SK-N-SH (cell line): Measurements from ENCODE around the gene SNAPC3. TPM values are rescaled to one million over a fixed set of nuclear protein-coding genes. Genes with fewer than 3 reads are reported as not detected.

Experiments
- CTCF ChIA-PET: fragments of 300-600, 350-600 bp; formaldehyde crosslinking; extraction: SDS; loops from one replicate; lab custom pipeline; 2021; lab: Yijun Ruan, JAX
- POLR2A ChIA-PET: fragments of 350-600 bp; sonication (Branson Sonifier 250); formaldehyde crosslinking; extraction: SDS; loops from one replicate; lab custom pipeline; 2020; ENCODE audit warnings: antibody characterized with exemption, inconsistent platforms; lab: Yijun Ruan, JAX
- DNase-seq: peaks from one replicate; pipeline ENCODE4 v3.0.0; 2012
- H2AFZ ChIP-seq: fragments of 200-600 bp; sonication (generic); 2 replicates; pipeline ENCODE4 v1.8.1; 2016; ENCODE audit warnings: antibody characterized with exemption, mild to moderate bottlenecking, low read depth
- H3F3A ChIP-seq: fragments of 200-600 bp; sonication (generic); replicated peaks from 2 replicates; pipeline ENCODE3; 2016; ENCODE audit warnings: antibody characterized with exemption, mild to moderate bottlenecking; ENCODE audit not compliant: insufficient read depth
- H3K27ac ChIP-seq, 2 experiments: fragments of 200-500 bp in 1 of 2; fragments of 200-600 bp in 1 of 2; sonication (Bioruptor generic) in 1 of 2; sonication (generic), shearing (Covaris generic) in 1 of 2; 2 replicates each; pipeline versions ENCODE4 v1.5.1 to v1.6.1; 2014 to 2016; ENCODE audit warnings: low read depth in 2 of 2, inconsistent platforms in 1 of 2, low read length in 1 of 2, mild to moderate bottlenecking in 1 of 2, mixed read lengths in 1 of 2
- H3K27me3 ChIP-seq: fragments of 200-600 bp; sonication (generic), shearing (Covaris generic); 2 replicates; pipeline ENCODE4 v1.6.1; 2016; ENCODE audit warnings: mixed run types; ENCODE audit not compliant: insufficient read depth
- H3K36me3 ChIP-seq, 2 experiments: fragments of 200-500 bp in 1 of 2; fragments of 200-600 bp in 1 of 2; sonication (Bioruptor generic) in 1 of 2; sonication (generic) in 1 of 2; replicated peaks in 1 of 2; 2 replicates each; pipeline versions ENCODE3 to v1.5.1; 2014 to 2016; ENCODE audit warnings: low read length in 1 of 2, mild to moderate bottlenecking in 1 of 2; ENCODE audit not compliant: insufficient read depth in 2 of 2, control insufficient read depth in 1 of 2
- H3K4me1 ChIP-seq, 2 experiments: fragments of 200-500 bp in 1 of 2; fragments of 200-600 bp in 1 of 2; sonication (Bioruptor generic) in 1 of 2; sonication (generic), shearing (Covaris generic) in 1 of 2; 2 replicates each; pipeline versions ENCODE4 v1.5.1 to v1.6.1; 2014 to 2016; ENCODE audit warnings: low read depth in 1 of 2, low read length in 1 of 2, mixed run types in 1 of 2; ENCODE audit not compliant: insufficient read depth in 2 of 2, control insufficient read depth in 1 of 2
- H3K4me2 ChIP-seq: fragments of 200-600 bp; sonication (generic), shearing (Covaris generic); 2 replicates; pipeline ENCODE4 v1.6.1; 2017; ENCODE audit warnings: mixed run types
- H3K4me3 ChIP-seq, 2 experiments: fragments of 200-500 bp in 1 of 2; fragments of 200-600 bp in 1 of 2; sonication (Bioruptor generic) in 1 of 2; sonication (generic), shearing (Covaris generic) in 1 of 2; 2 replicates each; pipeline versions ENCODE4 v1.5.1 to v1.8.1; 2014 to 2016; ENCODE audit warnings: low read depth in 2 of 2, inconsistent platforms in 1 of 2, low read length in 1 of 2, mild to moderate bottlenecking in 1 of 2, mixed read lengths in 1 of 2, moderate library complexity in 1 of 2
- H3K79me2 ChIP-seq: fragments of 200-600 bp; sonication (generic); 2 replicates; pipeline ENCODE4 v1.8.1; 2017; ENCODE audit warnings: mild to moderate bottlenecking; ENCODE audit not compliant: insufficient read depth
- H3K9ac ChIP-seq: fragments of 200-600 bp; sonication (generic); 2 replicates; pipeline ENCODE4 v1.6.1; 2017; ENCODE audit warnings: mixed run types
- H3K9me2 ChIP-seq: fragments of 200-600 bp; sonication (generic); 2 replicates; pipeline ENCODE4 v1.6.1; 2017; ENCODE audit warnings: mixed run types
- H3K9me3 ChIP-seq: fragments of 200-600 bp; sonication (generic); 2 replicates; pipeline ENCODE4 v1.6.1; 2017; ENCODE audit warnings: mixed run types, mild to moderate bottlenecking, moderate library complexity
- H4K20me1 ChIP-seq: fragments of 200-600 bp; sonication (generic); 2 replicates; pipeline ENCODE4 v1.6.1; 2017; ENCODE audit warnings: mild to moderate bottlenecking, mixed run types; ENCODE audit not compliant: insufficient read depth
- CTCF ChIP-seq: fragments of 200-600 bp; sonication (generic); IDR thresholded peaks from 2 replicates; pipeline ENCODE4 v1.6.1; 2017; ENCODE audit warnings: antibody characterized with exemption, mild to moderate bottlenecking, moderate library complexity
- ELF1 ChIP-seq: IDR thresholded peaks from 2 replicates; pipeline ENCODE4 v1.4.0; 2012
- FOSL2 ChIP-seq: IDR thresholded peaks from 2 replicates; pipeline ENCODE4 v1.4.0; 2012; ENCODE audit warnings: low read depth, mild to moderate bottlenecking, moderate library complexity, borderline replicate concordance
- FOXM1 ChIP-seq: IDR thresholded peaks from 2 replicates; pipeline ENCODE4 v1.4.0; 2012; ENCODE audit warnings: low read depth, mild to moderate bottlenecking
- GABPA ChIP-seq: IDR thresholded peaks from 2 replicates; pipeline ENCODE4 v1.4.0; 2012; ENCODE audit warnings: low read depth, mild to moderate bottlenecking
- MEF2A ChIP-seq: IDR thresholded peaks from 2 replicates; pipeline ENCODE4 v1.4.0; 2012; ENCODE audit warnings: low read depth, borderline replicate concordance
- NFIC ChIP-seq: IDR thresholded peaks from 2 replicates; pipeline ENCODE4 v1.4.0; 2012; ENCODE audit warnings: borderline replicate concordance
- POLR2AphosphoS5 ChIP-seq: IDR thresholded peaks from 2 replicates; pipeline ENCODE4 v1.6.1; 2012; ENCODE audit warnings: low read depth, low read length
- RFX5 ChIP-seq: IDR thresholded peaks from 2 replicates; pipeline ENCODE4 v1.6.1; 2012; ENCODE audit warnings: mild to moderate bottlenecking, improper control_type of control experiment, low read length
- RXRA ChIP-seq: IDR thresholded peaks from 2 replicates; pipeline ENCODE4 v1.4.0; 2012; ENCODE audit warnings: low read depth, mild to moderate bottlenecking, borderline replicate concordance
- SMC3 ChIP-seq: IDR thresholded peaks from 2 replicates; pipeline ENCODE4 v1.6.1; 2012; ENCODE audit warnings: low read depth, low read length, improper control_type of control experiment
- TAF1 ChIP-seq: IDR thresholded peaks from 2 replicates; pipeline ENCODE4 v1.6.1; 2012; ENCODE audit warnings: low read depth, mild to moderate bottlenecking, low read length, moderate library complexity, borderline replicate concordance
- USF1 ChIP-seq: IDR thresholded peaks from 2 replicates; pipeline ENCODE4 v1.4.0; 2012; ENCODE audit warnings: low read depth, borderline replicate concordance
- ZBTB33 ChIP-seq: IDR thresholded peaks from 2 replicates; pipeline ENCODE4 v1.4.0; 2012; ENCODE audit warnings: low read depth, borderline replicate concordance
- whole genome bisulfite sequencing: methylation state at CpG from one replicate; pipeline ENCODE4 v1.1.6; 2017; ENCODE audit warnings: low lambda C conversion rate; 5-methylcytosine and 5-hydroxymethylcytosine counted together
- polyA plus RNA-seq, 3 experiments: library from polyadenylated mRNA; depleted of rRNA; stranded (reverse); fragments of >200 nt; gene quantifications; 2 replicates each; pipeline ENCODE4 v1.2.3, GENCODE V29; 2012

The SNAPC3 gene
- polyA plus RNA-seq, 1 of the 3 experiments (the other 2 are of a cell fraction): 20.6 TPM

GRCh38 chr9:15401266-15401665, 21.4 kb upstream of the SNAPC3 start:
- H3K4me3 ChIP-seq: no peak overlapping the region
- H3K9me2 ChIP-seq: no peaks in the 10 kb centered on the region
- H3F3A ChIP-seq: no peaks in the 10 kb centered on the region
- H3K36me3 ChIP-seq: no peaks in the 10 kb centered on the region
- H3K4me2 ChIP-seq: no peak overlapping the region
- TF ChIP-seq ELF1 (no peak), MEF2A (no peak), RXRA (no peak), USF1 (no peak)
- WGBS: 62% methylated on average over 8 of the region's 8 CpGs
- no peak overlapping the region for H3K9ac ChIP-seq
- H4K20me1 ChIP-seq: no peaks in the 10 kb centered on the region
- no peaks in the 10 kb centered on the region for H3K27me3 ChIP-seq
- H3K79me2 ChIP-seq: no peaks in the 10 kb centered on the region
- H2AFZ ChIP-seq: no peak overlapping the region
- H3K9me3 ChIP-seq: no peaks in the 10 kb centered on the region
- CTCF ChIA-PET: no interaction called here
- no peak for DNase-seq
- no peak overlapping the region for H3K27ac ChIP-seq
- H3K4me1 ChIP-seq: no peaks in the 10 kb centered on the region
- POLR2A ChIA-PET: no interaction called here

GRCh38 chr9:15403155-15403554, 19.5 kb upstream of the SNAPC3 start:
- H3K9me3 ChIP-seq: no peaks in the 10 kb centered on the region
- H3K4me1 ChIP-seq: no peaks in the 10 kb centered on the region
- no peaks in the 10 kb centered on the region for H3K9me2 ChIP-seq
- CTCF ChIA-PET: no interaction called here
- peak; percentile 42 for DNase-seq
- H2AFZ ChIP-seq: no peak overlapping the region
- H3K4me3 ChIP-seq: no peak overlapping the region
- no peak overlapping the region for H3K9ac ChIP-seq
- no peak for TF ChIP-seq TAF1
- TF ChIP-seq CTCF: peak; percentile 37
- TF ChIP-seq, all 33 proteins: peak for 1
- H3K79me2 ChIP-seq: no peaks in the 10 kb centered on the region
- H3K4me2 ChIP-seq: no peak overlapping the region
- H3K27me3 ChIP-seq: no peaks in the 10 kb centered on the region
- no peaks in the 10 kb centered on the region for H3K36me3 ChIP-seq
- H3K27ac ChIP-seq: no peak overlapping the region
- no peaks in the 10 kb centered on the region for H3F3A ChIP-seq
- no peaks in the 10 kb centered on the region for H4K20me1 ChIP-seq
- POLR2A ChIA-PET: no interaction called here
- WGBS: 47% methylated on average over 3 of the region's 4 CpGs

GRCh38 chr9:15404171-15404570, 18.5 kb upstream of the SNAPC3 start:
- no peaks in the 10 kb centered on the region for H4K20me1 ChIP-seq
- no peaks in the 10 kb centered on the region for H3K4me1 ChIP-seq
- no peak overlapping the region for H3K4me2 ChIP-seq
- no peaks in the 10 kb centered on the region for H3K9me2 ChIP-seq
- no peak overlapping the region for H2AFZ ChIP-seq
- ChIA-PET POLR2A (no interaction called here), CTCF (interaction anchor here (1.3 kb wide), 1 partner anchor 19 kb away, joined by 5 read pairs; the partner anchor contains the start of gene SNAPC3)
- no peak overlapping the region for H3K27ac ChIP-seq
- H3K9ac ChIP-seq: no peak overlapping the region
- no peaks in the 10 kb centered on the region for H3K9me3 ChIP-seq
- WGBS: 18% methylated on average over 1 of the region's 1 CpG
- H3F3A ChIP-seq: no peaks in the 10 kb centered on the region
- H3K27me3 ChIP-seq: no peaks in the 10 kb centered on the region
- H3K79me2 ChIP-seq: no peaks in the 10 kb centered on the region
- no peak overlapping the region for H3K4me3 ChIP-seq
- DNase-seq: no peak
- no peaks in the 10 kb centered on the region for H3K36me3 ChIP-seq
- TF ChIP-seq NFIC (no peak), CTCF (no peak), SMC3 (no peak), GABPA (no peak), USF1 (no peak), FOSL2 (no peak), RFX5 (no peak), POLR2AphosphoS5 (no peak), ZBTB33 (no peak), FOXM1 (no peak), RXRA (no peak), ELF1 (no peak)
